ENCODE results near the gene FRZB. TPM values are rescaled to one million over a fixed set of nuclear protein-coding genes. Genes with fewer than 3 reads are reported as not detected.

FRZB gene
- total and polyA plus RNA-seq, 9 of the 15 experiments (the other 6 are each of a cell fraction or from before 2014, with no cell fraction given), result 0.01 to 0.05 (median 0.03) TPM; not detected in 6

DNA sequence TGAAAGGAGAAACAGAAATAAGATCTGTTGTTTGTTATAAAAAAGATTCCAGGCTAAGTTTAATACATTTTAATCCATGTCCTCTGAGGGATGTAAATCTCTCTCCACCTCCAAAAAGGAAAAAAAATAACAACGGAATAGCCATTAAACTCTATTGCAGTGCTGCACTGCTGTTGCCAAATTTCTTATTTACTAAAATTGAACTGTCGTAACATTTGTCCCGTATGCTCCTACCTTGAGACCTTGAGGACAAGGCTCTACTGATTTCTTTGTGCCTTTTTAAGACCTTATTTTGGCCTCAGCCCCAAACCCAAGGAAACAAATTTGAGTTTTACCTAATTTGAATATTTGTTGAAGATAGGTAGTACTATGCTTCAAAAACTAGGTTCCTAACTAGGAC, 56.4 kb downstream of the FRZB start:
- in situ Hi-C loops (cut with MboI), result no loop called here

More for the DNA sequence above, 56.4 kb downstream of the FRZB start:
- Histone ChIP-seq H3K79me2 (ENCODE audit: control insufficient read depth, insufficient read depth, low read length) (no peaks in the 10 kb centered on the region), H3K27ac (ENCODE audit: extremely low read depth, low read depth, low read length) (no peak overlapping the region), H3K9ac (ENCODE audit: insufficient read depth in 1 of 2, low read depth in 2 of 2, low read length in 2 of 2) (no peak overlapping the region), H3K27me3 (ENCODE audit: control insufficient read depth in 2 of 2, insufficient read depth in 2 of 2, low read length in 2 of 2) (peaks cover 36% of the 10 kb centered on the region in 2 experiments), H3K4me3 (no peak overlapping the region), H3K4me2 (ENCODE audit: insufficient read depth, low read length) (no peak overlapping the region), H4K20me1 (replicated peaks; ENCODE audit: control insufficient read depth, insufficient read depth, low read length) (no peaks in the 10 kb centered on the region), H3K36me3 (ENCODE audit: control insufficient read depth, insufficient read depth, low read length) (no peaks in the 10 kb centered on the region), H3K9me3 (replicated peaks; ENCODE audit: control insufficient read depth, insufficient read depth, low read depth, low read length) (no peaks in the 10 kb centered on the region), H2AFZ (ENCODE audit: low read depth, low read length) (no peak overlapping the region), H3K9me1 (ENCODE audit: control insufficient read depth, insufficient read depth, low read length) (no peaks in the 10 kb centered on the region), H3K4me1 (replicated peaks in 1 of 2; ENCODE audit: control insufficient read depth in 2 of 2, insufficient read depth in 2 of 2, low read length in 2 of 2) (no peaks in the 10 kb centered on the region)
- WGBS (ENCODE audit: insufficient coverage, low coverage, missing lambda C conversion rate), result 8% methylated on average over 3 of the region's 3 CpGs
- POLR2A ChIA-PET, result interaction anchor here (0.7 kb wide), 1 partner anchor 1535 kb away, joined by 3 read pairs; no protein-coding TSS in a partner anchor
- no TSS peak for BruUV-seq (replicated peaks)
- CTCF ChIA-PET (ENCODE audit: low intra/inter-chr PET ratio), result no interaction called here
- DNase-seq (ENCODE audit: extremely low read depth in 1 of 4, low spot score in 3 of 4), result no peak
- TF ChIP-seq CHD1 (IDR thresholded peaks at IDR 0.05; ENCODE audit: low read length), result no peak
- no peak for TF ChIP-seq MCM5 (IDR thresholded peaks at IDR 0.05; ENCODE audit: low read depth)
- no peak for TF ChIP-seq ZHX1 (conservative IDR thresholded peaks at IDR 0.05; ENCODE audit: low read length)
- no peak for TF ChIP-seq ZNF239 (CRISPR knock-in tag; IDR thresholded peaks at IDR 0.05)
- TF ChIP-seq POLR2H (tag; IDR thresholded peaks at IDR 0.05; ENCODE audit: low read depth), result no peak
- TF ChIP-seq ZNF583 (CRISPR knock-in tag; IDR thresholded peaks at IDR 0.05), result no peak
- no peak for TF ChIP-seq RFX5 (IDR thresholded peaks at IDR 0.05; ENCODE audit: low read depth, low read length)
- TF ChIP-seq CHD4 (IDR thresholded peaks at IDR 0.05; ENCODE audit: insufficient read depth, insufficient replicate concordance, low read depth, low read length, poor library complexity, severe bottlenecking), result no peak
- no peak for TF ChIP-seq BACH1 (tag; IDR thresholded peaks at IDR 0.05)
- no peak for TF ChIP-seq NFRKB (IDR thresholded peaks at IDR 0.05; ENCODE audit: low read depth)
- no peak for TF ChIP-seq NONO (IDR thresholded peaks at IDR 0.05; ENCODE audit: low read depth in 2 of 2, low read length in 1 of 2)
- TF ChIP-seq, protein P1, sequence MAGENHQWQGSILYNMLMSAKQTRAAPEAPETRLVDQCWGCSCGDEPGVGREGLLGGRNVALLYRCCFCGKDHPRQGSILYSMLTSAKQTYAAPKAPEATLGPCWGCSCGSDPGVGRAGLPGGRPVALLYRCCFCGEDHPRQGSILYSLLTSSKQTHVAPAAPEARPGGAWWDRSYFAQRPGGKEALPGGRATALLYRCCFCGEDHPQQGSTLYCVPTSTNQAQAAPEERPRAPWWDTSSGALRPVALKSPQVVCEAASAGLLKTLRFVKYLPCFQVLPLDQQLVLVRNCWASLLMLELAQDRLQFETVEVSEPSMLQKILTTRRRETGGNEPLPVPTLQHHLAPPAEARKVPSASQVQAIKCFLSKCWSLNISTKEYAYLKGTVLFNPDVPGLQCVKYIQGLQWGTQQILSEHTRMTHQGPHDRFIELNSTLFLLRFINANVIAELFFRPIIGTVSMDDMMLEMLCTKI (IDR thresholded peaks at IDR 0.05; ENCODE audit: partially characterized antibody), result no peak
- TF ChIP-seq ZNF518B (CRISPR knock-in tag; IDR thresholded peaks at IDR 0.05), result no peak
- no peak for TF ChIP-seq ZNF551 (CRISPR knock-in tag; IDR thresholded peaks at IDR 0.05)
- TF ChIP-seq ZNF23 (CRISPR knock-in tag; IDR thresholded peaks at IDR 0.05), result no peak
- no peak for TF ChIP-seq RBM25 (IDR thresholded peaks at IDR 0.05; ENCODE audit: low read depth, low read length, severe bottlenecking)
- no peak for FAIRE-seq
- no peak for ATAC-seq
- intact Hi-C loops (cut with micrococcal nuclease), result no loop called here

Measured in K562 (cell line).